CD4-positive, alpha-beta T cell (primary cell): ENCODE data around the gene CTIF. TPM values are rescaled to one million over a fixed set of nuclear protein-coding genes. Genes with fewer than 3 reads are reported as not detected.

Experiments used
- ATAC-seq: fragments of 200-7000 bp; cut with Tn5 transposase; one replicate; pipeline ENCODE4 v1.10.0; 2022; ENCODE audit warnings: mild to moderate bottlenecking; ENCODE audit not compliant: poor library complexity
- CTCF ChIA-PET: fragments of 350-600 bp; sonication (Branson Sonifier 250); formaldehyde crosslinking; loops from one replicate; lab custom pipeline; 2021; ENCODE audit warnings: antibody characterized with exemption, inconsistent platforms; lab: Charles Lee
- POLR2A ChIA-PET: fragments of 350-600 bp; sonication (Branson Sonifier 250); formaldehyde crosslinking; loops from one replicate; lab custom pipeline; 2021; ENCODE audit warnings: antibody characterized with exemption, inconsistent platforms; lab: Charles Lee
- DNase-seq, 14 experiments: peaks; one replicate each; pipeline ENCODE4 v3.0.0-alpha.2; 2013 to 2020; ENCODE audit warnings: mixed read lengths in 2 of 14
- H3K27ac ChIP-seq, 2 donors: one replicate each; pipeline versions ENCODE4 v1.5.1 to v1.7.0; 2013; ENCODE audit warnings: low read length in 2 of 2, low read depth in 1 of 2, mild to moderate bottlenecking in 1 of 2
- H3K27me3 ChIP-seq, 2 experiments: 1 replicate in 1 of 2; 2 replicates in 1 of 2; pipeline versions ENCODE4 v1.6.1 to v1.7.0; 2013; ENCODE audit warnings: low read length in 2 of 2, control low read depth in 1 of 2, mild to moderate bottlenecking in 1 of 2, moderate library complexity in 1 of 2; ENCODE audit not compliant: insufficient read depth in 2 of 2, control insufficient read depth in 1 of 2
- H3K36me3 ChIP-seq: one replicate; pipeline ENCODE4 v1.6.1; 2013; ENCODE audit warnings: low read length, control low read depth; ENCODE audit not compliant: insufficient read depth
- H3K4me1 ChIP-seq: one replicate; pipeline ENCODE4 v1.6.1; 2013; ENCODE audit warnings: low read length, control low read depth; ENCODE audit not compliant: insufficient read depth
- H3K4me3 ChIP-seq: one replicate; pipeline ENCODE4 v1.5.1; 2013; ENCODE audit warnings: mild to moderate bottlenecking, low read length, moderate library complexity
- H3K9me3 ChIP-seq, 2 experiments: 1 replicate in 1 of 2; 2 replicates in 1 of 2; pipeline versions ENCODE4 v1.6.1 to v1.7.0; 2013; ENCODE audit warnings: low read length in 2 of 2, mild to moderate bottlenecking in 2 of 2, control low read depth in 1 of 2, moderate library complexity in 1 of 2; ENCODE audit not compliant: control insufficient read depth in 1 of 2, insufficient read depth in 1 of 2
- H3K27ac Mint-ChIP-seq: one replicate; pipeline ENCODE4 v1.8.0; 2020; ENCODE audit warnings: mixed read lengths
- H3K27me3 Mint-ChIP-seq: one replicate; pipeline ENCODE4 v1.8.0; 2021; ENCODE audit warnings: mixed read lengths
- H3K36me3 Mint-ChIP-seq: one replicate; pipeline ENCODE4 v1.8.0; 2021; ENCODE audit warnings: low read depth, mixed read lengths
- H3K4me1 Mint-ChIP-seq: one replicate; pipeline ENCODE4 v1.8.0; 2021; ENCODE audit warnings: low read depth, mixed read lengths
- H3K4me3 Mint-ChIP-seq: one replicate; pipeline ENCODE4 v1.8.0; 2020; ENCODE audit warnings: mild to moderate bottlenecking, mixed read lengths
- H3K9me3 Mint-ChIP-seq: one replicate; pipeline ENCODE4 v1.8.0; 2020; ENCODE audit warnings: mixed read lengths
- CTCF ChIP-seq: fragments of 200-600 bp; IDR thresholded peaks from one replicate; pipeline ENCODE4 v1.8.0; 2022; ENCODE audit warnings: antibody characterized with exemption, mild to moderate bottlenecking
- intact Hi-C, 2 experiments: fragments of 100-400 bp; cut with DNase I in 1 of 2; cut with micrococcal nuclease in 1 of 2; formaldehyde crosslinking; loops; one replicate each; pipeline versions ENCODE4 v1.15.1 to v1.9.0; 2023 to 2025; cut with DNase I, micrococcal nuclease
- total RNA-seq, 174 experiments: library from RNA in 2 of 174; stranded (reverse) in 2 of 174; gene quantifications; one replicate each; pipeline ENCODE4 v1.2.3 and lab custom pipeline; 2021 to 2026

CTIF gene
- total RNA-seq, 2 experiments from 2014 or later, result 1.1 to 2.9 TPM

- no peak overlapping the region for H3K4me3 Mint-ChIP-seq
- ChIA-PET POLR2A (no interaction called here), CTCF (no interaction called here)
- Histone ChIP-seq H3K27me3 (no peaks in the 10 kb centered on the region), H3K27ac (no peak overlapping the region), H3K4me3 (no peak overlapping the region), H3K4me1 (no peaks in the 10 kb centered on the region), H3K9me3 (peaks cover 0 to 5% of the 10 kb centered on the region in 2 experiments), H3K36me3 (no peaks in the 10 kb centered on the region)
- no peak overlapping the region for H3K27ac Mint-ChIP-seq
- ATAC-seq, result no peak
- no peaks in the 10 kb centered on the region for H3K9me3 Mint-ChIP-seq
- H3K27me3 Mint-ChIP-seq, result no peaks in the 10 kb centered on the region
- no peak for DNase-seq
- intact Hi-C loops, result no loop called here
- no peak for TF ChIP-seq CTCF
- no peaks in the 10 kb centered on the region for H3K4me1 Mint-ChIP-seq
- H3K36me3 Mint-ChIP-seq, result no peaks in the 10 kb centered on the region
Observed at GRCh38 chr18:48597110-48597509, 58.3 kb downstream of the CTIF start.

- ATAC-seq (no peak), DNase-seq (no peak)
- ChIA-PET CTCF (no interaction called here), POLR2A (no interaction called here)
- no peak overlapping the region for H3K27ac Mint-ChIP-seq
- Histone ChIP-seq H3K36me3 (no peaks in the 10 kb centered on the region), H3K27ac (no peak overlapping the region), H3K27me3 (no peaks in the 10 kb centered on the region), H3K4me1 (no peaks in the 10 kb centered on the region), H3K9me3 (peaks cover 0 to 5% of the 10 kb centered on the region in 2 experiments), H3K4me3 (no peak overlapping the region)
- no peaks in the 10 kb centered on the region for H3K9me3 Mint-ChIP-seq
- intact Hi-C loops, result no loop called here
- H3K4me1 Mint-ChIP-seq, result no peaks in the 10 kb centered on the region
- no peaks in the 10 kb centered on the region for H3K27me3 Mint-ChIP-seq
- no peak overlapping the region for H3K4me3 Mint-ChIP-seq
- H3K36me3 Mint-ChIP-seq, result no peaks in the 10 kb centered on the region
- TF ChIP-seq CTCF, result no peak
Observed at GRCh38 chr18:48597671-48598070, 58.8 kb downstream of the CTIF start.

- Mint-ChIP-seq H3K9me3 (no peaks in the 10 kb centered on the region), H3K36me3 (no peaks in the 10 kb centered on the region), H3K27me3 (no peaks in the 10 kb centered on the region), H3K4me1 (no peaks in the 10 kb centered on the region), H3K27ac (no peak overlapping the region), H3K4me3 (no peak overlapping the region)
- no peak overlapping the region for H3K27ac ChIP-seq
- DNase-seq (no peak), ATAC-seq (no peak)
- no peaks in the 10 kb centered on the region for H3K27me3 ChIP-seq
- no peaks in the 10 kb centered on the region for H3K4me1 ChIP-seq
- intact Hi-C loops, result no loop called here
- TF ChIP-seq CTCF, result no peak
- H3K4me3 ChIP-seq, result no peak overlapping the region
- ChIA-PET POLR2A (no interaction called here), CTCF (no interaction called here)
- H3K9me3 ChIP-seq, result peaks cover 0 to 5% of the 10 kb centered on the region in 2 experiments
- no peaks in the 10 kb centered on the region for H3K36me3 ChIP-seq
Observed at GRCh38 chr18:48599391-48599790, 60.6 kb downstream of the CTIF start.
